ENCODE measurements around the gene AFF2. TPM values are rescaled to one million over a fixed set of nuclear protein-coding genes. Genes with fewer than 3 reads are reported as not detected.

Gene AFF2
- total RNA-seq, 1 experiment from 2014 or later: 0.16 TPM

- no peaks in the 10 kb centered on the region for H3K27me3 Mint-ChIP-seq (ENCODE audit: insufficient read depth, unreplicated experiment)
- H3K4me3 ChIP-seq (ENCODE audit: low read depth, low read length): no peak overlapping the region
- no peaks in the 10 kb centered on the region for H3K9me3 ChIP-seq
- no peaks in the 10 kb centered on the region for H3K4me1 ChIP-seq
- H3K27ac Mint-ChIP-seq (ENCODE audit: unreplicated experiment): no peak overlapping the region
- ChIA-PET POLR2A (no interaction called here), CTCF (no interaction called here)
- no peak overlapping the region for H3K4me3 Mint-ChIP-seq (ENCODE audit: unreplicated experiment)
- no peaks in the 10 kb centered on the region for H3K36me3 ChIP-seq (ENCODE audit: control insufficient read depth, insufficient read depth, low read length)
- no TSS peak for BruUV-seq (replicated peaks)
- no peaks in the 10 kb centered on the region for H3K4me1 Mint-ChIP-seq (ENCODE audit: low read depth, unreplicated experiment)
- intact Hi-C loops (cut with micrococcal nuclease; ENCODE audit: unreplicated experiment): no loop called here
- DNase-seq: no peak
- no peaks in the 10 kb centered on the region for H3K27me3 ChIP-seq (replicated peaks; ENCODE audit: control insufficient read depth, insufficient read depth, low read length)
- TF ChIP-seq CTCF (IDR thresholded peaks at IDR 0.05; ENCODE audit: insufficient read depth in 1 of 2, low read depth in 1 of 2, low read length in 1 of 2, severe bottlenecking in 1 of 2, unreplicated experiment in 1 of 2): no peak
- no peaks in the 10 kb centered on the region for H3K36me3 Mint-ChIP-seq (ENCODE audit: insufficient read depth, unreplicated experiment)
- no peaks in the 10 kb centered on the region for H3K9me3 Mint-ChIP-seq (ENCODE audit: unreplicated experiment)
Measured at GRCh38 chrX:148928811-148929210, 428.4 kb downstream of the AFF2 start.

GRCh38 chrX:148929686-148930085 lies 429.3 kb downstream of the AFF2 start:
- intact Hi-C loops (cut with micrococcal nuclease; ENCODE audit: unreplicated experiment): no loop called here
- Mint-ChIP-seq H3K36me3 (ENCODE audit: insufficient read depth, unreplicated experiment) (no peaks in the 10 kb centered on the region), H3K9me3 (ENCODE audit: unreplicated experiment) (no peaks in the 10 kb centered on the region), H3K4me1 (ENCODE audit: low read depth, unreplicated experiment) (no peaks in the 10 kb centered on the region), H3K27me3 (ENCODE audit: insufficient read depth, unreplicated experiment) (no peaks in the 10 kb centered on the region), H3K27ac (ENCODE audit: unreplicated experiment) (no peak overlapping the region), H3K4me3 (ENCODE audit: unreplicated experiment) (no peak overlapping the region)
- Histone ChIP-seq H3K4me1 (no peaks in the 10 kb centered on the region), H3K27me3 (replicated peaks; ENCODE audit: control insufficient read depth, insufficient read depth, low read length) (no peaks in the 10 kb centered on the region), H3K4me3 (ENCODE audit: low read depth, low read length) (no peak overlapping the region), H3K9me3 (no peaks in the 10 kb centered on the region), H3K36me3 (ENCODE audit: control insufficient read depth, insufficient read depth, low read length) (no peaks in the 10 kb centered on the region)
- POLR2A ChIA-PET: no interaction called here
- no peak for TF ChIP-seq CTCF (IDR thresholded peaks at IDR 0.05; ENCODE audit: insufficient read depth in 1 of 2, low read depth in 1 of 2, low read length in 1 of 2, severe bottlenecking in 1 of 2, unreplicated experiment in 1 of 2)
- BruUV-seq (replicated peaks): no TSS peak
- CTCF ChIA-PET: no interaction called here
- no peak for DNase-seq

- Histone ChIP-seq H3K27me3 (replicated peaks; ENCODE audit: control insufficient read depth, insufficient read depth, low read length) (no peaks in the 10 kb centered on the region), H3K4me3 (ENCODE audit: low read depth, low read length) (no peak overlapping the region), H3K36me3 (ENCODE audit: control insufficient read depth, insufficient read depth, low read length) (no peaks in the 10 kb centered on the region), H3K4me1 (no peaks in the 10 kb centered on the region), H3K9me3 (no peaks in the 10 kb centered on the region)
- no peak overlapping the region for H3K27ac Mint-ChIP-seq (ENCODE audit: unreplicated experiment)
- no peak for DNase-seq
- POLR2A ChIA-PET: no interaction called here
- no peaks in the 10 kb centered on the region for H3K4me1 Mint-ChIP-seq (ENCODE audit: low read depth, unreplicated experiment)
- no peaks in the 10 kb centered on the region for H3K9me3 Mint-ChIP-seq (ENCODE audit: unreplicated experiment)
- no peak for TF ChIP-seq CTCF (IDR thresholded peaks at IDR 0.05; ENCODE audit: insufficient read depth in 1 of 2, low read depth in 1 of 2, low read length in 1 of 2, severe bottlenecking in 1 of 2, unreplicated experiment in 1 of 2)
- intact Hi-C loops (cut with micrococcal nuclease; ENCODE audit: unreplicated experiment): no loop called here
- H3K4me3 Mint-ChIP-seq (ENCODE audit: unreplicated experiment): no peak overlapping the region
- no TSS peak for BruUV-seq (replicated peaks)
- CTCF ChIA-PET: no interaction called here
- H3K36me3 Mint-ChIP-seq (ENCODE audit: insufficient read depth, unreplicated experiment): no peaks in the 10 kb centered on the region
- H3K27me3 Mint-ChIP-seq (ENCODE audit: insufficient read depth, unreplicated experiment): no peaks in the 10 kb centered on the region
Measured at GRCh38 chrX:148930206-148930729, 429.9 kb downstream of the AFF2 start.
